ENCODE data around the gene PCBD2. TPM values are rescaled to one million over a fixed set of nuclear protein-coding genes. Genes with fewer than 3 reads are reported as not detected.
"Not testable (repeated sequence)": the region's sequence is repeated elsewhere in the genome, so short reads cannot be mapped to it uniquely, and the experiment has no call there.

The PCBD2 gene
- total RNA-seq = 8.4 and 11.5 TPM in 2 replicates

GRCh38 chr5:134904610-134905245 is at the start of gene PCBD2:
PCBD2 (plus strand) TSS chr5:134905131; CDS start chr5:134905140, 9 bp downstream.
- ATAC-seq (ENCODE audit: low read depth) (peak; percentile 80), DNase-seq (peak; percentile 92)
- no peak for TF ChIP-seq CTCF (IDR thresholded peaks at IDR 0.05)
- CTCF ChIA-PET = interaction anchor here (0.8 to 2.5 kb wide), 21 partner anchors 10 to 317 kb away, joined by 3 to 17 read pairs (median 5); partner anchors contain the start of genes C5orf24, CAMLG, DDX46 and TXNDC15
- Mint-ChIP-seq H3K36me3 (ENCODE audit: low read depth) (peaks cover 11% of the 10 kb centered on the region), H3K4me3 (peak within 1 kb of the TSS; percentile 91), H3K27ac (peak within 1 kb of the TSS; percentile 96), H3K27me3 (no peaks in the 10 kb centered on the region), H3K4me1 (peaks cover 37% of the 10 kb centered on the region), H3K9me3 (no peaks in the 10 kb centered on the region)
- intact Hi-C loops (cut with micrococcal nuclease) = loop anchor here (1.0 to 5.0 kb wide), 14 partner anchors 30 to 727 kb away; partner anchors contain the start of genes C5orf24, CAMLG, DDX46 and JADE2
- POLR2A ChIA-PET = interaction anchor here (0.5 to 4.9 kb wide), 22 partner anchors 13 to 728 kb away, joined by 3 to 66 read pairs (median 6); partner anchors contain the start of genes C5orf24, CAMLG, DDX46 and PPP2CA

GRCh38 chr5:134856465-134856864 is 48.5 kb upstream of the PCBD2 start:
- POLR2A ChIA-PET; DNase-seq; H3K4me3 Mint-ChIP-seq; H3K4me1 Mint-ChIP-seq; CTCF ChIA-PET; H3K9me3 Mint-ChIP-seq; intact Hi-C loops (cut with micrococcal nuclease); ATAC-seq (ENCODE audit: low read depth); H3K27me3 Mint-ChIP-seq; H3K27ac Mint-ChIP-seq: not testable (repeated sequence)
- H3K36me3 Mint-ChIP-seq (ENCODE audit: low read depth) = peaks cover 54% of the 10 kb centered on the region

- no peak overlapping the region for H3K27ac Mint-ChIP-seq
- ChIA-PET POLR2A (interaction anchor here (1.2 kb wide), 1 partner anchor 12 kb away, joined by 5 read pairs; the partner anchor contains the start of gene C5orf24), CTCF (no interaction called here)
Measured at GRCh38 chr5:134857401-134857800, 47.5 kb upstream of the PCBD2 start.

GRCh38 chr5:134864707-134865106 is 40.2 kb upstream of the PCBD2 start:
- Mint-ChIP-seq H3K27ac (no peak overlapping the region), H3K27me3 (no peaks in the 10 kb centered on the region), H3K4me3 (no peak overlapping the region), H3K4me1 (no peaks in the 10 kb centered on the region), H3K36me3 (ENCODE audit: low read depth) (peaks cover 4% of the 10 kb centered on the region), H3K9me3 (no peaks in the 10 kb centered on the region)
- no peak for TF ChIP-seq CTCF (IDR thresholded peaks at IDR 0.05)
- CTCF ChIA-PET = no interaction called here
- intact Hi-C loops (cut with micrococcal nuclease) = no loop called here
- DNase-seq (no peak), ATAC-seq (ENCODE audit: low read depth) (no peak)
- POLR2A ChIA-PET = interaction anchor here (0.8 to 1.4 kb wide), 2 partner anchors 9 to 106 kb away, joined by 3 to 4 read pairs; partner anchors contain the start of genes DDX46 and TXNDC15

More at GRCh38 chr5:134857401-134857800, 47.5 kb upstream of the PCBD2 start:
- DNase-seq = no peak
- no peak for TF ChIP-seq CTCF (IDR thresholded peaks at IDR 0.05)
- H3K36me3 Mint-ChIP-seq (ENCODE audit: low read depth) = peaks cover 45% of the 10 kb centered on the region
- ATAC-seq (ENCODE audit: low read depth) = no peak
- intact Hi-C loops (cut with micrococcal nuclease) = no loop called here
- H3K9me3 Mint-ChIP-seq = no peaks in the 10 kb centered on the region
- H3K4me3 Mint-ChIP-seq = no peak overlapping the region
- peaks cover 5% of the 10 kb centered on the region for H3K4me1 Mint-ChIP-seq
- no peaks in the 10 kb centered on the region for H3K27me3 Mint-ChIP-seq

GRCh38 chr5:134873494-134873893 is 31.4 kb upstream of the PCBD2 start:
- H3K4me3 Mint-ChIP-seq = peak overlapping the region; percentile 95
- ChIA-PET POLR2A (interaction anchor here (0.8 to 3.3 kb wide), 11 partner anchors 8 to 774 kb away, joined by 3 to 66 read pairs (median 8); partner anchors contain the start of genes C5orf24, CAMLG and PCBD2), CTCF (interaction anchor here (0.9 to 2.0 kb wide), 2 partner anchors 12 to 31 kb away, joined by 4 to 12 read pairs; partner anchors contain the start of gene PCBD2)
- no peaks in the 10 kb centered on the region for H3K9me3 Mint-ChIP-seq
- DNase-seq (no peak), ATAC-seq (ENCODE audit: low read depth) (no peak)
- intact Hi-C loops (cut with micrococcal nuclease) = no loop called here
- H3K27ac Mint-ChIP-seq = peak overlapping the region; percentile 94
- H3K36me3 Mint-ChIP-seq (ENCODE audit: low read depth) = peaks cover 13% of the 10 kb centered on the region
- TF ChIP-seq CTCF (IDR thresholded peaks at IDR 0.05) = no peak
- H3K4me1 Mint-ChIP-seq = peaks cover 32% of the 10 kb centered on the region
- no peaks in the 10 kb centered on the region for H3K27me3 Mint-ChIP-seq

Measured in activated B cell treated with CpG ODN at 0.5 μM for 24 hours (primary cell).